GM12878 (cell line): Measurements from ENCODE around the gene GARIN5B. TPM values are rescaled to one million over a fixed set of nuclear protein-coding genes. Genes with fewer than 3 reads are reported as not detected.

Source experiments
- ATAC-seq: fragments of 200-7000 bp; cut with Tn5 transposase; 3 replicates; pipeline ENCODE4 v1.9.1; 2020; ENCODE audit warnings: mild to moderate bottlenecking, moderate library complexity
- BruUV-seq: library from RNA; stranded (reverse); fragments of 400-500 nt; replicated peaks from 2 replicates; lab custom pipeline; 2021; lab: Mats Ljungman, UMichigan
- CTCF ChIA-PET: fragments of 300-600 bp; sonication (Branson Sonifier 250); formaldehyde crosslinking; extraction: SDS; loops from one replicate; lab custom pipeline; 2021; ENCODE audit warnings: inconsistent platforms; lab: Yijun Ruan, JAX
- POLR2A ChIA-PET: fragments of 350-600 bp; formaldehyde crosslinking; extraction: SDS; loops from one replicate; lab custom pipeline; 2021; ENCODE audit warnings: inconsistent platforms; lab: Charles Lee
- RAD21 ChIA-PET: fragments of 300-600 bp; sonication (Branson Sonifier 250); formaldehyde crosslinking; loops from one replicate; lab custom pipeline; 2023; ENCODE audit warnings: antibody characterized with exemption; ENCODE audit not compliant: unreplicated experiment; lab: Charles Lee
- SMC1A ChIA-PET: fragments of 300-600 bp; sonication (Branson Sonifier 250); formaldehyde crosslinking; loops from one replicate; lab custom pipeline; 2023; ENCODE audit not compliant: unreplicated experiment, uncharacterized antibody; lab: Charles Lee
- DNase-seq: peaks from one replicate; pipeline ENCODE4 v3.0.0-alpha.2; 2011; ENCODE audit warnings: low read depth, low spot score
- FAIRE-seq: peaks from 3 replicates; lab custom pipeline; 2011; peaks lifted over from hg19 to GRCh38; lab: Jason Lieb, UNC
- H2AFZ ChIP-seq: 2 replicates; pipeline ENCODE4 v1.6.0; 2011; ENCODE audit warnings: low read depth, low read length, control low read depth; ENCODE audit not compliant: control insufficient read depth
- H3K27ac ChIP-seq: 2 replicates; pipeline ENCODE4 v1.5.1; 2011; ENCODE audit warnings: control low read depth; ENCODE audit not compliant: control insufficient read depth, insufficient read depth
- H3K27me3 ChIP-seq, 2 experiments: replicated peaks in 1 of 2; 2 replicates each; pipeline versions ENCODE4 v1.6.0 to v1.6.1; 2011; ENCODE audit warnings: low read length in 1 of 2; ENCODE audit not compliant: control insufficient read depth in 2 of 2, insufficient read depth in 2 of 2
- H3K36me3 ChIP-seq, 2 experiments: 2 replicates each; pipeline ENCODE4 v1.5.1; 2011; ENCODE audit warnings: low read length in 1 of 2; ENCODE audit not compliant: control insufficient read depth in 2 of 2, insufficient read depth in 2 of 2
- H3K4me1 ChIP-seq: 2 replicates; pipeline ENCODE4 v1.6.1; 2011; ENCODE audit warnings: mild to moderate bottlenecking, low read length, moderate library complexity, mixed read lengths; ENCODE audit not compliant: control insufficient read depth, insufficient read depth
- H3K4me2 ChIP-seq: 2 replicates; pipeline ENCODE4 v1.6.0; 2011; ENCODE audit warnings: control low read depth; ENCODE audit not compliant: control insufficient read depth, insufficient read depth
- H3K4me3 ChIP-seq: fragments of 200-600 bp; sonication (generic); 2 replicates; pipeline ENCODE4 v1.5.1; 2016
- H3K79me2 ChIP-seq: 2 replicates; pipeline ENCODE4 v1.6.0; 2011; ENCODE audit warnings: low read length; ENCODE audit not compliant: control insufficient read depth, insufficient read depth
- H3K9ac ChIP-seq: 2 replicates; pipeline ENCODE4 v1.8.0; 2011; ENCODE audit warnings: low read length, control low read depth, mixed read lengths; ENCODE audit not compliant: control insufficient read depth, insufficient read depth
- H3K9me3 ChIP-seq: replicated peaks from 3 replicates; pipeline ENCODE4 v1.5.1; 2011; ENCODE audit warnings: mild to moderate bottlenecking, low read length; ENCODE audit not compliant: control insufficient read depth, insufficient read depth
- H4K20me1 ChIP-seq: 2 replicates; pipeline ENCODE4 v1.6.0; 2011; ENCODE audit not compliant: control insufficient read depth, insufficient read depth
- DPF2 ChIP-seq: fragments of 450-650 bp; IDR thresholded peaks from 2 replicates; pipeline ENCODE4 v1.6.1; 2017; ENCODE audit warnings: mild to moderate bottlenecking
- EGR1 ChIP-seq, 2 experiments: IDR thresholded peaks; 1 replicate in 1 of 2; 2 replicates in 1 of 2; pipeline ENCODE4 v1.6.1; 2011 to 2012; ENCODE audit warnings: low read depth in 2 of 2, low read length in 2 of 2, borderline replicate concordance in 1 of 2, mild to moderate bottlenecking in 1 of 2, moderate library complexity in 1 of 2
- JUNB ChIP-seq: IDR thresholded peaks from 2 replicates; pipeline ENCODE4 v1.6.1; 2016; ENCODE audit warnings: antibody characterized with exemption, mild to moderate bottlenecking
- JUND ChIP-seq: IDR thresholded peaks from 2 replicates; pipeline ENCODE4 v1.6.1; 2012; ENCODE audit warnings: low read depth, mild to moderate bottlenecking, low read length, improper control_type of control experiment, moderate library complexity
- POLR2AphosphoS2 ChIP-seq: IDR thresholded peaks from 2 replicates; pipeline ENCODE4 v1.6.1; 2011; ENCODE audit warnings: low read depth, mild to moderate bottlenecking, low read length, improper control_type of control experiment, moderate library complexity
- RBBP5 ChIP-seq: fragments of 200-600 bp; sonication (generic); conservative IDR thresholded peaks from 2 replicates; pipeline ENCODE4 v1.6.1; 2016
- SMAD5 ChIP-seq: IDR thresholded peaks from 2 replicates; pipeline ENCODE4 v1.6.1; 2016; ENCODE audit warnings: antibody characterized with exemption, low read depth
- SPI1 ChIP-seq: IDR thresholded peaks from 2 replicates; pipeline ENCODE4 v1.6.1; 2011; ENCODE audit warnings: low read depth, mild to moderate bottlenecking, low read length, moderate library complexity, borderline replicate concordance; ENCODE audit not compliant: insufficient read depth
- SREBF1 ChIP-seq: IDR thresholded peaks from 2 replicates; pipeline ENCODE4 v1.6.1; 2012; ENCODE audit warnings: mild to moderate bottlenecking, low read length
- SUZ12 ChIP-seq: fragments of 200-600 bp; sonication (generic); IDR thresholded peaks from one replicate; pipeline ENCODE4 v1.6.1; 2018; ENCODE audit warnings: antibody characterized with exemption, mild to moderate bottlenecking; ENCODE audit not compliant: unreplicated experiment
- ZNF687 ChIP-seq: fragments of 450-650 bp; IDR thresholded peaks from 2 replicates; pipeline ENCODE4 v1.6.1; 2017; ENCODE audit warnings: mild to moderate bottlenecking, moderate library complexity
- ZZZ3 ChIP-seq: IDR thresholded peaks from 2 replicates; pipeline ENCODE4 v1.6.1; 2011; ENCODE audit warnings: low read depth; ENCODE audit not compliant: control insufficient read depth, insufficient read length
- WGBS: methylation state at CpG from one replicate; pipeline ENCODE4 v1.1.6; 2016; ENCODE audit warnings: low lambda C conversion rate; ENCODE audit not compliant: insufficient replicate concordance, insufficient coverage; ENCODE audit errors: missing lambda C conversion rate; 5-methylcytosine and 5-hydroxymethylcytosine counted together
- in situ Hi-C: fragments of 300-500 bp; cut with MboI; formaldehyde crosslinking; loops from 9 replicates; pipeline ENCODE4 v1.14.3; 2018; ENCODE audit warnings: mixed read lengths
- intact Hi-C: fragments of 100-400 bp; cut with micrococcal nuclease; formaldehyde crosslinking; loops from one replicate; pipeline ENCODE4 v1.14.2; 2022; ENCODE audit not compliant: unreplicated experiment
- polyA plus RNA-seq, 11 experiments: library from polyadenylated mRNA; depleted of rRNA in 4 of 11; unstranded in 6 of 11; stranded (reverse) in 5 of 11; fragments of >200 nt; fragmentation: Nextera tagmentation in 4 of 11; fragmentation: Illumina TruSeq in 1 of 11; extraction: Ambion mirVana in 4 of 11; extraction: Trizol in 1 of 11; gene quantifications; 1 replicate in 1 of 11; 2 replicates in 10 of 11; pipeline versions ENCODE4 v1.2.1 to v1.2.3, GENCODE V29; 2011 to 2016; ENCODE audit warnings: inconsistent platforms in 2 of 11, missing spikeins in 2 of 11, low read depth in 1 of 11
- total RNA-seq, 4 experiments: library from RNA; depleted of rRNA in 3 of 4; stranded (reverse); fragments of >200 nt in 3 of 4; fragmentation: Illumina TruSeq in 1 of 4; extraction: Trizol in 1 of 4; gene quantifications; 2 replicates each; pipeline versions ENCODE4 v1.2.1 to v1.2.3, GENCODE V29; 2013 to 2021

GARIN5B gene
- total and polyA plus RNA-seq, 10 of the 15 experiments (the other 5 are each of a cell fraction or from before 2014, with no cell fraction given) = not detected

- ATAC-seq = peak; percentile 43; the same call in 2 of the 3 replicates
- DNase-seq = no peak
- ChIA-PET RAD21 (no interaction called here), POLR2A (no interaction called here)
- 0 out of 2 replicates have a peak overlapping the region, but pooled peaks have one; percentile 17 for H3K4me2 ChIP-seq
- in situ Hi-C loops = no loop called here
- TF ChIP-seq EGR1 (IDR thresholded peaks at IDR 0.05; ENCODE audit: borderline replicate concordance in 1 of 2, low read depth in 2 of 2, low read length in 2 of 2) = peak in 1 of 2 experiments; percentile 76; a peak in 2 of 3 replicates
- TF ChIP-seq SUZ12 = peak; percentile 95
- no peak for TF ChIP-seq JUNB
- TF ChIP-seq, all 136 proteins: peak for 2
- no TSS peak for BruUV-seq
- Histone ChIP-seq H3K27me3 (peaks cover 3 to 10% of the 10 kb centered on the region in 2 experiments), H3K4me3 (no peak overlapping the region), H3K4me1 (no peaks in the 10 kb centered on the region), H3K79me2 (no peaks in the 10 kb centered on the region), H4K20me1 (no peaks in the 10 kb centered on the region), H3K36me3 (no peaks in the 10 kb centered on the region), H2AFZ (no peak overlapping the region), H3K9me3 (no peaks in the 10 kb centered on the region), H3K9ac (no peak overlapping the region), H3K27ac (no peak overlapping the region)
- ChIA-PET SMC1A (no interaction called here), CTCF (interaction anchor here (0.7 kb wide), 2 partner anchors 15 to 135 kb away, joined by 3 read pairs; partner anchors contain the start of gene TMEM238)
- 20% methylated on average over 39 of the region's 54 CpGs for WGBS
- intact Hi-C loops = no loop called here
- no peak for FAIRE-seq
Observed at GRCh38 chr19:55368701-55369563, 5.9 kb upstream of the GARIN5B start.

- Histone ChIP-seq H3K4me1 (no peaks in the 10 kb centered on the region), H3K36me3 (no peaks in the 10 kb centered on the region), H3K9ac (no peak overlapping the region), H3K4me3 (no peak overlapping the region), H2AFZ (no peak overlapping the region), H3K9me3 (no peaks in the 10 kb centered on the region), H3K27ac (no peak overlapping the region), H4K20me1 (no peaks in the 10 kb centered on the region), H3K4me2 (no peak overlapping the region), H3K79me2 (no peaks in the 10 kb centered on the region), H3K27me3 (peaks cover 3 to 10% of the 10 kb centered on the region in 2 experiments)
- DNase-seq = no peak
- 52% methylated on average over 15 of the region's 16 CpGs for WGBS
- CTCF ChIA-PET = no interaction called here
- SMC1A ChIA-PET = no interaction called here
- intact Hi-C loops (no loop called here), in situ Hi-C loops (no loop called here)
- no peak for FAIRE-seq
- BruUV-seq = no TSS peak
- RAD21 ChIA-PET = no interaction called here
- POLR2A ChIA-PET = no interaction called here
- ATAC-seq = no peak
- TF ChIP-seq SPI1 (no peak), SMAD5 (no peak), RBBP5 (no peak), ZNF687 (no peak), ZZZ3 (no peak), DPF2 (no peak), POLR2AphosphoS2 (no peak), JUND (no peak), SREBF1 (no peak)
Observed at GRCh38 chr19:55368106-55368505, 5.0 kb upstream of the GARIN5B start.
